GM21367 (cell line): ENCODE measurements around the gene SRSF6.
"Not testable (repeated sequence)": the region's sequence is repeated elsewhere in the genome, so short reads cannot be mapped to it uniquely, and the experiment has no call there.

Experiments used
- ATAC-seq: cut with Tn5 transposase; IDR thresholded peaks from one replicate; pipeline ENCODE4 v1.9.1; 2021; ENCODE audit not compliant: unreplicated experiment

SRSF6 gene

GRCh38 chr20:43457640-43458421, at the start of gene SRSF6:
SRSF6 (plus strand) TSS chr20:43457896; CDS start chr20:43458034, 138 bp downstream.
- peak; percentile 76 for ATAC-seq

- ATAC-seq: no peak
Observed at GRCh38 chr20:43408848-43409576, 48.7 kb upstream of the SRSF6 start.

GRCh38 chr20:43409577-43409913, 48.2 kb upstream of the SRSF6 start:
- no peak for ATAC-seq

- ATAC-seq: no peak
Observed at GRCh38 chr20:43415661-43416430, 41.9 kb upstream of the SRSF6 start.

DNA sequence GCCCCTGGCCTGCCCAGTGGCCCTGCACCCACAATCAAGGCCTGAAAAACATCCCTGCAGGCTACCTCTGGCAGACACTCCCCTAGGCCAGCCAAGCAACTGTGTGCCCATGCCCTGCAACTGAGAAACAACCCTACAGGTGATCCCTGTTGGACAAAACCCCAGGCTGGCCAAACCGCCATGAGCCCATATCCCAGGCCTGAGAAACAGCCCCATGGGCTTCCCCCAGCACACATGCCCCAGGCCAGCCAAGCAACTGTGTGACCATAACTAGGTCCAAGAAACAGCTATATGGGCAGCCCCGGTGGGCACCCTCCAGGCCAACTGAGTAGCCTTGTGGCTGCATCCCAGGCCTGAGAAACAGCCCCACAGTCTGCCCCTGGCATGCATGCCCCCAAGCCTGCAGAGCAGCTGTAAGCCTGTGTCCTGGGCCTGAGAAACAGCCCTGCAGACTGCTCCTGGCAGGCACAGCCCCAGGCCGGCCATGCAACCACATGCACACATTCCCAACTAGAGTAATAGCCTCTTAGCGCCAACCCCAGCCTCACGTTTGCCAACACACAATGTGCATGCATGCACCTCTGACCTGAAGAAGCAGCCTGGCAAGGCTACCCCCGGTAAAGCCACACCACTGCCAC, 41.0 kb upstream of the SRSF6 start:
- no peak for ATAC-seq

GRCh38 chr20:43420192-43420591, 37.5 kb upstream of the SRSF6 start:
- no peak for ATAC-seq

DNA sequence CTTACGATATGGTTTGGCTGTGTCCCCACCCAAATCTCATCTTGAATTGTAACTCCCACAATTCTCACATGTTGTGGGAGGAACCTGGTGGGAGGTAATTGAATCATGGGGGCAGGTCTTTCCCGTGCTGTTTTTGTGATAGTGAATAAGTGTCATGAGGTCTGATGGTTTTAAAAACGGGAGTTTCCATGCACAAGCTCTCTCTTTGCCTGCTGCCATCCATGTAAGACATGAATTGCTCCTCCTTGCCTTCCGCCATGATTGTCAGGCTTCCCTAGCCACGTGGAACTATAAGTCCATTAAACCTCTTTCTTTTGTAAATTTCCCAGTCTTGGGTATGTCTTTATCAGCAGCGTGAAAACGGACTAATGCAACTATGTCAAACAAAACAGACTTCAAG, 36.8 kb upstream of the SRSF6 start:
- ATAC-seq: not testable (repeated sequence)

DNA sequence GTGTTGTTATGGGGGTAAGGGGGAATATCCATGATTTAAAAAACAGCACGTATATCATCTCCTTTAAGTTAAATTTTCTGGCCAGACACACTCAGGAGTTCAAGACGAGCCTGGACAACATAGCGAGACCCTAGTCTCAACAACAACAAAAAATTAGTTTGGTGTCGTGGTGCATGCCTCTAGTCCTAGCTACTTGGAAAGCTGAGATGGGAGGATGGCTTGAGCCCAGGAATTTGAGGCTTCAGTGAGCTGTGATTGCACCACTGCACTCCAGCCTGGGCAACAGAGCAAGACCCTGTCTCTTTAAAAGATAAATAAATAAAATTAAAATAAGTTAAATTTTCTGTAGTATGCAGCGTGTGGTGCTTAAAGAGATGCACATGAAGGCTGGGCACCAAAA, 31.5 kb upstream of the SRSF6 start:
- ATAC-seq: no peak

GRCh38 chr20:43430265-43431133, 27.2 kb upstream of the SRSF6 start:
- ATAC-seq: no peak

- no peak for ATAC-seq
Observed at GRCh38 chr20:43431134-43431519, 26.6 kb upstream of the SRSF6 start.

- ATAC-seq: no peak
Observed at GRCh38 chr20:43432498-43432897, 25.2 kb upstream of the SRSF6 start.

DNA sequence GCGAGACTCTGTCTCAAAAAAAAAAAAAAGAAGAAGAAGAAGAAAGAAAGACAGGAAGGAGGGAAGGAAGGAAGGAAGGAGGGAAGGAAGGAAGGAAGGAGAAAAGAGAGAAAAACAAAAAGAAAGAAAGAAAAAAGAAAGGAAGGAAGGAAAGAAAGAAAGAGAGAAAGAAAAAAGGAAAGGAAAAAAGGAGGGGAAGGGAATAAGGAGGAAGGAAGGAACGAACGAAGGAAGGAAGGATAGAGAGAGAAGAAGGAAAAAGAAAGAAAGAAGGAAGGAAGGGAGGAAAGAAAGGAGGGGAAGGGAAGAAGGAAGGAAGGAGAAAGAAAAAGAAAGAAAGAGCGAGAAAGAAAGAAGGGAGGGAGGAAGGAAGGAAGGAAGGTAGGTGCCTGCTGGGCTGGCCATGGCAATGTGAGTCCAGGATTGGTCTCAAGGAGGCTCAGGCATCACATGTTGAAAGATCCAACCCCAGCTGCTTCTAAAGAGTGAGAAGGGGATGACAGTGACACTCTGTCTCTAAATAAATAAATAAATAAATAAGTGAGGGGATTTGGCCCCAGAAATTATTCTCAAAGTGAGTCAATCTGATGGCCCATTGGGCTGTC, 24.3 kb upstream of the SRSF6 start:
- ATAC-seq: no peak

GRCh38 chr20:43434565-43434964, 23.1 kb upstream of the SRSF6 start:
- ATAC-seq: no peak

DNA sequence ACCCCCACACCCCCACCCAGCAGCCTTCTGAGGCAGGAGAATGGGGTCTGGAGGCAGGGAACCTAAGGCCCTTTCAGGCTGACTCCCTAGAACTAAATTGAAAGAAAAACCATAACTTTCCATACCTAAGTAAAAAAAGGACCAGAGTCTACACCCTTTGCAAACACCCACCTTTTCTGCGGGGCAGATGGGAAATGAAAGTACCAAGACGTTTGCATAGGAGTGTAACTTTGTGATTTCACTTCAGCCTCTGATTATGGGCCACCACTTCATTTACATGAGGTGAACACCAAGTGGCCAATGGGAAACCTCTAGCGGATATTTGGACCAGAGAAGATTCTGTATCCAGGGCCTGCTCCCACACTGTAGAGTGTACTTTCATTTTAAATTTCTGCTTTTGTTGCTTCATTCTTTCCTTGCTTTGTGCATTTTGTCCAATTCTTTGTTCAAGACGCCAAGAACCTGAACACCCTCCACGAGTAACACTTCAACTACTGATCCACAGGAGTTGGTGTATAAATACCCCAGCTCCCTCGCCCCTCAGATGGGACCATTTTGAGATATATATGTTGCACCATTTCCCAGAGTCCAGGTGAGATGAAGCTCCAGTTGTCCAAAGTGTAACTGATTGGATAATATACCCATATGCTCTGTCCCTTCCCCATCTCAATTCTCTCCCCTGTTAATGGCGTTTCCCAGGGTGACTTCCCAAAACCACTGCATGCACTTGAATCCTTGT, 18.9 kb upstream of the SRSF6 start:
- peak; percentile 80 for ATAC-seq

GRCh38 chr20:43440531-43440930, 17.2 kb upstream of the SRSF6 start:
- no peak for ATAC-seq

GRCh38 chr20:43442282-43442880, 15.3 kb upstream of the SRSF6 start:
- no peak for ATAC-seq

- no peak for ATAC-seq
Observed at GRCh38 chr20:43444107-43444506, 13.6 kb upstream of the SRSF6 start.

- ATAC-seq: no peak
Observed at GRCh38 chr20:43446361-43446879, 11.3 kb upstream of the SRSF6 start.

DNA sequence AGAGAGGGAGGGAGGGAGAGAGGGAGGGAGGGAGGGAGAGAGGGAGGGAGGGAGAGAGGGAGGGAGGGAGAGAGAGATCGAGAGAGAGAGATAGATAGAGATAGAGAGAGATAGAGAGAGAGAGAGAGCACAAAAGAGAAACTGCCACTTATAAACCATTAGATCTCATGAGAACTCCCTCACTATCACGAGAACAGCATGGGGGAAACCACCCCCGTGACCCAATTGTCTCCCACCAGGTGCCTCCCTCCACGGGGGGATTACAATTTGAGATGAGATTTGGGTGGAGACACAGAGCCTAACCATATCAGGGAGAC, 9.3 kb upstream of the SRSF6 start:
- not testable (repeated sequence) for ATAC-seq
